Stimulated activated CD8-positive, alpha-beta memory T cell treated with anti-CD3 and anti-CD28 coated beads, Interleukin-4, amount 100 ng/mL, for 1 hour (primary cell): Measurements from ENCODE around the gene USP6.
A peak's percentile ranks its signal among the peaks of the same experiment; 100 is the strongest.
"Not testable (repeated sequence)": the region's sequence is repeated elsewhere in the genome, so short reads cannot be mapped to it uniquely, and the experiment has no call there.

Source experiments
- DNase-seq, 2 donors: peaks; one replicate each; pipeline ENCODE4 v3.0.0-alpha.2; 2020; ENCODE audit warnings: low read depth in 2 of 2, low spot score in 1 of 2

USP6 gene

DNA sequence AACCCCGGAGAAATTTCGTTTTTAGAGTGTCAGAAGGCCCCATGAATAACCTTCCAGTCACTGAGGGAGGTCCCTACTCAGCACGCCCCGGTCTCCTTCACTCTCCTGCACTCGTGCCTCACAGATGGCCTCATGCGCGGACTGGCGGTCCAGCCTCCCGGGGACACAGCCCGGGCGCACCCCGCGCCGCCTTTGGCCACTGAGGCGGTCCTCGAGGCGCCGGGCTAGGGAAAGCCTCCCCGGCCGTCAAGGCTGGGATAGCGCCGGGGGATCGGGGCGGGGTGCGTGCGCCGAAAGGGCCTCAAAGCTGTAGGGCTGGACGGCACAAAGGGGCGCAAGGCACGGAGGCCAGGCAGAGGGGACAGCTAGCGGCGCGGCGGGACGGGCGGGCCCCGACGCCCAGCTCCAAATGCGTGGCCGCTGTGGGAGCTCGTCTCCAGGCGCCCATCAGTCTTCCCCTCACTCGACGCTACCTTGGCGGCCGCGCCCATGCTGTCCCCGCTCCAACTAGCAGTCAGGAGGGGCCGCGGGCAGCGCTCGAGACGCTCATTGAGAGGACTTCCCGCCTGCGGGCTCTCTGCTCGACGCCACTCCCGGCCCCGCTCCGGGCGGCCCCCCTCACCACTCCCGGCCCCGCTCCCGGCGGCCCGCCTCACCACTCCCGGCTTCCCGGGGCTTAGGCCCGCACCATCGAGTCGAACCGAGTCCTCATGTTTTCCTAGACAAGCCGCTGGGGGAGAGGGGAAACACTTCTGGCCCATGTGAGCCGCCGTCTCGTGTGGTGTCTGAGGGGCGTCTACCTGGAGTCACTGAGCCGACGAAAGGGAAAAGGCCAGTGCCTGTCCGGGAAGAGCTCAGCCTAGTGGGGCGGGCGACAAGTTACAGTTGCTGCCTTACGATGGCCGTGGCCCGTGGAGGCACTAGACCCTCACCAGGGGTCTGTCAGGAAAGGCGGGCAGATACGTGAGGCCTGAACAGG is at the start of gene USP6:
TSS of gene USP6 (plus strand) at position 360 of the 979 bp plus-strand sequence. CDS start 14,336 bp downstream, outside the sequence.
- no peak for DNase-seq

DNA sequence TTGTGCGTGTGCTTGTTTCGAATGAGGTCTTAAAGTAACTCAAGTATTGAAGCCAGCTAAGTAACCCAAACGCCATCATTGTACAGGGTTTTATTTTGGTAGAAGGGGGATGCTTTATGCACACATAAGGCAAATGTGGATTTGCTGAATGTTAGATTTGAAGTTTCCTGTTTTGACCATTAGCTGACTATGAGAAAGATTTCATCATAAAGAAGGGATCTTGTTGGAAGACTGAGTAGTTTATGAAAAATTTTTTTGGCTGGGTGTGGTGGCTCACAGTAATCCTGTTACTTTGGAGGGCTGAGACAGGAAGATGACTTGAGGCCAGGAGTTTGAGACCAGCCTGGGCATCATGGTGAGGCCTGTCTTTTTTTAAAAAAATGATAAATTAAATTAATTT is 47.6 kb upstream of the USP6 start:
- no peak for DNase-seq

DNA sequence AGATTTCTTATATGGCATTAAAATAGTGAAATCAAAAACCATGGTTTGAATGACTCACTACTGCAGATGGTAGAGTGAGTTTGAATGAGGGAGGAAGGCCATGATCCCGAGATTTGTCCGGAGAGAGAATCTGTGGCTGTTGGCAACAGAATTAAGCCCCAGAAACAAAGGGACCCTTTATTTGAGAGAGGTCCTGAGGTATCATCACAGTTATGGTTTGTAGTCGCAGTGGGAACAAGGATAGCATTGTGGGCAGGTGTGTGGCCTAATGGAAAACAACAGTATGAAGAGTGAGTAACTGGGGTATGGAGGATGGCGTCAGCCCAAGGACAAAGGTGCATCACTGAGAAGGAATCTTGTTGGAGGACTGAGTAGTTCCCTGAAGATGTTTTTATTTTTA is 46.1 kb upstream of the USP6 start:
- DNase-seq, result no peak

DNA sequence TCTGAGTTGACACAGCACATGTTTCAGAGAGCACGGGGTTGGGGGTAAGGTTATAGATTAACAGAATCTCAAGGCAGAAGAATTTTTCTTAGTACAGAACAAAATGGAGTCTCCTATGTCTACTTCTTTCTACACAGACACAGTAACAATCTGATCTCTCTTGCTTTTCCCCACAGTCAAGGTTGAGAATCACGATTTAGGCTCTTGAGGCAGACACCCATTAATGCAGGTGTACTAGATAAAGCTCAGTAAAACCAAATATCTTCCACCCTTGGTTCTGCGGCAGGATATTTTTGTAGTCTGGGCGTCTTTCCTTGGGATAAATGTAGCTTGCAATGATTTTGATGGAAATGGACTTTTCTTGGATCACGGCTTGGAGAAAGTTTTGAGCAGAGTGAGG is 40.4 kb upstream of the USP6 start:
- DNase-seq, result not testable (repeated sequence)

DNA sequence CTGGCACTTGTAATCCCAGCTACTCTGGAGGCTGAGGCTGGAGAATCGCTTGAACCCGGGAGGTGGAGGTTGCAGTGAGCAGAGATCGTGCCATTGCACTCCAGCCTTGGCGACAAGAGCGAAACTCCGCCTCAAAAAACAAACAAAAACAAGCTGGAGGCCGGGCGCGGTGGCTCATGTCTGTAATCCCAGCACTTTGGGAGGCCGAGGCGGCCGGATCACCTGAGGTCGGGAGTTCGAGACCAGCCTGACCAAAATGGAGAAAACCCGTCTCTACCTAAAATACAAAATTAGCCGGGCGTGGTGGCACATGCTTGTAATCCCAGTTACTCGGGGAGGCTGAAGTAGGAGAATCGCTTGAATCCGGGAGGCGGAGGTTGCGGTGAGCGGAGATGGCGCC is 38.6 kb upstream of the USP6 start:
- DNase-seq, result not testable (repeated sequence)

DNA sequence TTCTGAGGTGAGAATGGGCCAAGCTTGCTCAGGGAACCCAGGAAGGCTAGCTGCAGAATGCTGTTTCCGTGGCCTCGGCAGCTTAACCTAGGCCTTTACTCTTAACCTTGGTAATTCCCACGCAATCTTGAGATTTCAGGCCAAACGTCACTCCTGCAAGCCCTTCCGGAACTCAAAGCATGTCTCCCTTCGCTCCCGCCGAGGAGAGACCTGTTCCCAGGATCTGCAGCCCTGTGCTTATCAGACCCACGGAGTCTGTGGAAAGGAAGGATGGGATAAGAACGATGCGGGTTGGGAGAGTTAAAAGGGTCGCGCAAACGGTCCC is 38.1 kb upstream of the USP6 start:
- DNase-seq, result no peak

DNA sequence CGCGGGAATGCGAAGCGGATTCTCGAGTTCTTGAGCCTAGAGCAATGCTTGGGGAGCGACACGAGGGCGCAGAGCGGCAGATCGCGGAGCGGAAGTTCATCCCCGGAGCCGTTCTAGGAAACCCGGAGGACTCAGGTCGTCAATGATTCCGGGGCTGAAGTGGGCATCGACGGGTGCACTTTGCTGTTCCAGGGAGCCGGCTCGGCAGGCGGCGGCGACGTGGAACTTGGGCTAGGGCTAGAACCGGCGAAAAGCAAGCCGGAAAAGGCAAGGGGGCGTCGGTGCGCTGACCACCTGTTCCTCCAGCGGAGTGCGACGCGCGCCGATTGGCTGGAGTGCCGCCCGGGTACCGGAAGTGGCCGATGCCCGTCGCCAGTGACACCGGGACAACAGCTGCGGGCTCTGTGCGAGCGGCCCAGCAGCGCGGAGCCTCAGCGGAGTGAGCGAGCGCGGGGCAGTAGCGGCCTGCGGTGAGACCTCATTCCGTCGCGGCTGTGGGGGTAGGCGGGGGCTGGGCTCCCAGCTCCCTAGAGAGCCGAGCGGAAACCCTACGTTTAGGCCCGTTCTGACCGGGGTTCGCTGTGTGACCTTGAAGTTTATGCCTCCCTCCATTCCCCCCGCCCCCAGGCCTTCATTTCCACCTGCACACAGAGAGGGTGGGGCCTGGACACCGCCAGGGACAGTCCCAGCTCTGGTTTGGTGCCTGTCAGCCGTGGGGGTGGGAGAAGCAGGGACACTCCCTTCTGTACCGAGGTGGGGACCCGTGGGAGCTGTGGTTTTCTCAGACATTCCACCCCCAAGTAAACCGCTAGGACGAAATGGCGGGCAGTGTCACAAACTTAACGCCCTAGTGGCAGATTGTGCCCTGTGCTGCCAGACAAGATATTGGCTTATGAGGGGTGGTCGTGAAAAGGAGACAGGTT is 37.5 kb upstream of the USP6 start, which contains the start of gene ZFP3:
TSS of gene ZFP3 (plus strand) at position 362 of the 923 bp plus-strand sequence. CDS start 13,038 bp downstream, outside the sequence.
- DNase-seq, result peak; percentile 43 to 49

DNA sequence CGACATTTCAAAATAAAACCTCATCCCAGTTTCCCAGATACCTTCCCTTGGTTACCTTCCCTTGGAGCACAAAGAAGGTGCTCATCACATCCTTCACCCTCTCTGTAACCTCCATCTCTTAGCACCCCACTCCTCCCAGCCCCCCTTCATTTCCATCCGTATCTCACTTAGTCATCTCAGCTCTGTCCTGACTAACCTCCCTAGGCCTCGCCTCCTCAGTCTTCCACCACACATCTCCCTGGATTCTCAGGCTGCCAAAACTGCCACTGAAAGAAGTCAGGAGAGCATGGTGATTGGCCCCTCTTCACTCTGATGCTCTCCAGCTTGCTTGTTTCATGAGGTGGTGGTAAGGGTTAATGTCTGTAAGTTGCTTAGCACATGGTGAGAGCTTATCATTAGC is 35.2 kb upstream of the USP6 start:
- DNase-seq, result no peak

DNA sequence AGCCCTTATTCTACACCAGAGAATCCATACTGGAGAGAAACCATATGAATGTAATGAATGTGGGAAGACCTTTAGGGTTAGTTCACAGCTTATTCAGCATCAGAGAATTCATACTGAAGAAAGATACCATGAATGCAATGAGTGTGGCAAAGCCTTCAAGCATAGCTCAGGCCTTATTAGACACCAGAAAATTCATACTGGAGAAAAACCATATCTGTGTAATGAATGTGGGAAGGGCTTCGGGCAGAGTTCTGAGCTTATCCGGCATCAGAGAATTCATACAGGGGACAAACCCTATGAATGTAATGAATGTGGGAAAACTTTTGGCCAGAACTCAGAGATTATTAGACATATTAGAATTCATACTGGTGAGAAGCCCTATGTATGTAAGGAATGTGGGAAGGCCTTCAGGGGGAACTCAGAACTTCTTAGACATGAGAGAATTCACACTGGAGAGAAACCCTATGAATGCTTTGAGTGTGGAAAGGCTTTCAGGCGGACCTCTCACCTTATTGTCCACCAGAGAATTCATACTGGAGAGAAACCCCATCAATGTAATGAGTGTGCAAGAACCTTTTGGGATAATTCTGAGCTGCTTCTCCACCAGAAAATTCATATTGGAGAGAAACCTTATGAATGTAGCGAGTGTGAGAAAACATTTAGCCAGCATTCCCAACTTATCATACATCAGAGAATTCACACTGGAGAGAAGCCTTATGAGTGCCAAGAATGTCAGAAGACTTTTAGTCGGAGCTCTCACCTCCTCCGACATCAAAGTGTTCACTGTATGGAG is 23.4 kb upstream of the USP6 start:
- DNase-seq, result no peak

DNA sequence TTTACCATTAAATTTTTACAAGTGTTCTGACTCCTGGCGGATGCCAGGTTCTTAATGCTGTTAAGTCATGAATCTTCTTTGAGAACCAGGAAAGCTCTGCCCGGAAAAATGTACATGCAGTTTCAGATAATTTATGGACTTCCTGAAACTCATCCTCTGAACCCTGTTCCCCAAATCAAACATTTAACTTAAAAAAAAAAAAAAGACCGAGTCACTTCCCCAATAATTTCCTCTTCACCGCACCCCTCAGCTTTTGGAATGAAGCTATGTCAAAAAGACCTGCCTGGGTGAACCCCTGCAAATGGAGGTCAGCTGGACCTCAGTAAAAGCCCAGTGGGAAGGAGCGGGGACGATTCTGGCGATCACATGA is 19.1 kb upstream of the USP6 start:
- DNase-seq, result no peak

DNA sequence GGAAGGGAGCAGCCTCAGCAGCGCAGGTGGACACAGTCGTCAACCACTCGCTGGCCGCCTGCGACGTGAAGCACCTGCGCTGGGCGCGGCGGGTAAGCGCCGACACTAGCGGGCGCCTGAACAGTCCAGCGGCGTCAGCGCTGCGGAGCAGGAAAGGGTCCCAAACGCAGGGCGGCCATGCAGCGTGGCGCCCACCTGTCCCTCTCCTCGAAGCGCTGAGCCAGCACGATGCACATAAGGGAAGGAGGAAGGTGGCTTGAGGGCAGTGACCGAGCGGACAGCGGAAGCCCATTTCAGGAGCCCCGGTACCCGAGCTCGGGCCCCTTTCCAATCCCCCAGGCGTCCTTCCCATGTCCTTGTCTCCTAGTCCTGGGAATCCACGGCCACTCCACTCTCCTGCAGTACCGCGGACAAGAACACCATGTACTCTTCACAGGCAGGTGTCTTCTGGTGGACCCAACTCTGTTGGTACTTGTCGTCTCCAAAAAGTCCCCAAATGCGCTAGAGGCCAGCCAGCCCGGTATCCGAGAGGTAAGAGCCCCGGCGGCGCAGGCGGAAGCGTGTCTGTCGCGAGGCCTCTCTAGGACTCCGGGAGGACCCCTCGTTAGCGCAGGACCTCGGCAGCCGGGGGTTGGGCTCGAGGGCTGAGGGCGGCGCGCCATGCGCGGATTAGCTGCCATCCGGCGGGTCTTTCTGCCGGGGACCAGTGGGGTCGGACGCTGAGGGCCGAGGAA is 18.6 kb upstream of the USP6 start:
- peak in 1 of 2 donors; percentile 19 for DNase-seq

DNA sequence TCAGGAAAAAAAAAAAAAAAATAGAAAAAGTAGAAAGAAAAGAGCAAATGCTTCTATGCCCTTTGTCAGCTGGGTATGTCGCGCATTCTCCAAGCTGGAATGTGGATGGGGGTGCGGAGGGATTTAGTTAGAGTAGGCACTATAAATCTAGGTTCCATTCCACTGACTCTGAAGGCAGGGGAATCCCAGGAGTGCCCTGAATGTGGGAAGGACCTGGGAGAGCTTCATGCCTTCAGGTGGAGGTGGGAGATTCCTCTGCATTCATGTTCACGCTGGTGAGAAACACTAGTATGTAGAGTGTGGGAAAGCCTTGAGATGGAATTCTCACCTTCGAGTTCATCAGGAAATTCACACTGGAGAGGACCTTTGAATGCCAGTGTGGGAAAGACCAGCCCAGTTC is 16.6 kb upstream of the USP6 start:
- DNase-seq, result no peak

DNA sequence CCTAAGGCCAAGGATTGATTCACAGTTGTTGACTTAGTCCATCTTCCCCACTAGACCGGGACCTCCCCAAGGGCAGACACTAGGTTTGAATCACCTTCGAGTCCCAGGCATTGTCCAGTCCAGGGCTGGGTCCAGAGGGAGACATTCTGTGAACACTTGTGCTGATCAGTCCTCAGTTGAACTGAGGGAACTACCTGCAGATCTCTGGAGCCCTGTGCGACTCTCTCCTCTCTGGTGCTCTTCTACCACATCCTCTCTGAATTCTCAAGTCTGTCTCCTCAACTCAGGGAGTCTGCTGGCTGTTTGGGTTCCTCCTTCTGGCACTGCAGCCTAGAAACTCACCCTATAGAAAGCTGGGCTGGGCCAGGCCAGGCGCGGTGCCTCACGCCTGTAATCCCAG is 15.0 kb upstream of the USP6 start:
- DNase-seq, result no peak

DNA sequence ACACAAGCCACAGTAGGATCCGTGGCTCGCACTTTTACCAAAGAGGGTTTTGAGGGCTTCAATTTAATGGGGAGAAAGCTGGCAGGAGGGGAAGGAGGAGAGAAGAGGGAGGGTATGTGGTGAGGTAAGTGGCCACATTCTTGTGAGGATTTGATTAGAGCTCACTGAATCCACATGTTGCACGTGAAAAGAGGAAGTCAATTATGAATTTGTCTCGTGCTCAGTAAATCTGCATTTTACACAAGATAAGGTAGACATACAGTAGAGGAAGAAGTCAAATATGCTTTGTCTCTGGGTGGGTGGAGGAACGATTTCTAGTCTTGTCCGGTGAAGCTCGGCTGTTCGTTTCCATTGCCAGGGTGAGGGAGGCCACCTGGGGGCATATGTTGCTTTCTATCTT is 5.0 kb upstream of the USP6 start:
- DNase-seq, result no peak

DNA sequence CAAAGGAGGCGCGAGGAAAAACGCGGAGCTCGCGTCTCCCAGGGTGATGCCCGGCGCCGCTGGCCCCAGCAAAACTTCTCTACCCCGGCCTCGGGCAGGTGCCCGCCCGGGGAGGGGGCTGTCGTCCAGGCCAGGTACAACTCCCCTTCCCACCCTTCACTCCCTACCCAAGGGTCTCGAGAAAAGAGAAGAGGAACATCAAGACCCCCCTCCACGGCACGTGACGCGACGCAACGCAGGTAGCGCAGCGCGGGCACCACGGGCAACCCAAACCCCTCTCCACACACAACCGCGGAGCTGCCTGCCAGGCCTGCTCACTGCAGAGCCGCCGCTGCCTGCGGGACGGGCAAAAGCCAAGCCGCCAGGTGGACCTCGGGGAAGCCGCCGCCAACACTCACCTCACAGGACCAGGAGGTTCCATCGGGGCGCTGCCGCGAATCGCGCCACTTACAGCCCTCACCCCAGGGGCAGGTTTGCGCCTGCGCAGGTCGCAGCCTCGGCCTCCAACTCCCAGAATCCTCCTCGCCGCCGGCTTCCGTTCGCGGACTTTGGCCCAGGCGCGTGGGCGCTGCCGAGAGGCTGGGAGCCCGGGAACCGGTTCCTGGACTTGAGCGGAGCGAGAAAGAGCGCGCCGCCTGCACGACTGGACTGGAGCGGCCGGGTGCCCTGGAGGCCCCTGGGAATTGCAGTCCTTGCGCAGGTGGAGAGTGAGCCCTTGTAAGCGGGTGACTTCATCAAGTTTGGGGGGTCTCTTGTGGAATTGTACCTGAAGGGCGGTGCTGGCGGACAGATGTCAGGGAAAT is 4.2 kb upstream of the USP6 start, which contains the start of gene ZNF232:
TSS of gene ZNF232 (minus strand) at position 477 of the 803 bp plus-strand sequence. CDS start at position 421, 56 bp downstream.
- peak; percentile 76 to 79 for DNase-seq

DNA sequence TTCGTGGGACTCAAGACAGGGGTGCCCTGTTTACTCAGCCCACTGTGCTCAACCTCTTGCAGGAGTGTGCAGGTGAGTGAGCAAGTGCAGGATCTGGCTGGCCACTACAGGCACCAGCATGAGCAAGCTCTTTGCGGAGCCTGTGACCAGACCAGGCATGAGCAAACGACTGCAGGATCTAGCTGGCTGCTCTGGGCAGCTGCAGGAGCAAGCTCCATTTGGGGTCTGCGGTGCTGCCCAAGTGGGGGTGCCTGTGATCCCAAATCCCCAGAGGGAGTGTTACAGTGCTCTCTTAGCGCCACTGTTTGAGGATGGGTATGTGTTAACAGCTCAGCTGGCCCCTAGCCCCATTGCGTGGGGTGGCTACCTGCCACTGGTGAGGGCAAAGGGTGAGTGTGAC is 2.4 kb downstream of the USP6 start:
- no peak for DNase-seq

DNA sequence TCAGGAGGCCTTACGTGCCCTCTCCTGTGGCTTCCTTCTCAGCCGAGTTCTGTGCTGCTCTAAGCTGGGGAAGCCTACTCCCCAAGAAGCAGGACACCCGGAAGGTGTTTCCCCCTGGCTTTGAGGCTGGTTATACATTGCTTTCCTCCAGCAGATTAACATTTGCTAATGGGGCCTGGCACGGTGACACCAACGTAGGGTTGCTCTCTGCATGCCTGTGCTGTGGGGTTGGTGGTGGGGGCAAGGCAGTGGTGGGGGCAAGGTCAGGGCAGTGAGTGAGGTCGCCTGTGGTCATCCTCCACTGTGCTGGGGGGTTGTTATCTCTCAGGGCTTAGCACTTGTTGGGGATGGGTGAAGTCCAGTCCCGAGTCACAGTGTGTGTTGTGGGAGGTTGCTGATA is 4.2 kb downstream of the USP6 start:
- no peak for DNase-seq

DNA sequence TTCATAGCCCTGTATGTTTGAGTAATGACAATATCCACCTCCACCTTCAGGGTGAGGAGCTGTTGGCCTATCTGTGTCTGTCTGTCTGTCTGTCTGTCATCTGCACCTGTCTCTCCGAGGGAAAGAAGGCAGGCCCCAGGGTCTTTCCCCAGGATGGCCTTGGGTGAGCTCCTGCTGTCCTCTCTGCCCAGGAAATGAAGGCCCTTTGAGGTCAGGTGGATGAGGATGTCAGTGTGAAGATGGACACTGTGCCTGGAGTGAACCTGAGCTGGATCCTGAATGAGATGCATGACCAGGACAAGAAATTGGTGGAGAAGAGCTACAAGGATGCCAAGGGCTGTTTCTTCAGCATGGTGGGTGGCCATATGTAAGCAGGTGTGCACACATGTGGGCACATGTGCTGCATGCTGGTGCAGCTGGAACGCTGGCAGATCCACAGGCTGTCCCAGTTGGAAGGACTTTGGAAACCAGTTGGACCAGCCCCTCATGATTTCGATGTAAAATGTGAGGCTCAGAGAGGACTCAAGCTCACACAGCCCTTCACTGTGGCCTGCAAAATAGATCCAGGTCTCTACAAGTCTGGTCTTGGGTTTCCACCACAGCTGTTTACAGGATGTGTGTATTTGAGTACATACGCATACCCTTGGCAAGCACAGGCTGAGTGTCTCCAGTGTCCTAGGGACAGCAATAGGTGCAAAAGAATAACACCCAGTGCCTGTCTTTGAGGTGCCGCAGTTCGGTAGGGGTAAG is 4.8 kb downstream of the USP6 start:
- not testable (repeated sequence) for DNase-seq
